H1 (cell line): ENCODE data around the gene RTEL1.

Experiments
- CBX8 ChIP-seq: fragments of 300-800, 300-1000 bp; sonication (generic); IDR thresholded peaks from 2 replicates; pipeline ENCODE4 v1.7.1; 2016; ENCODE audit warnings: low read depth, low read length, borderline replicate concordance
- KDM1A ChIP-seq: fragments of 200-600, 300-600 bp; sonication (generic); IDR thresholded peaks from 2 replicates; pipeline ENCODE4 v1.7.1; 2016; ENCODE audit warnings: mild to moderate bottlenecking, low read length, borderline replicate concordance
- MAFK ChIP-seq: IDR thresholded peaks from 2 replicates; pipeline ENCODE4 v1.6.1; 2012; ENCODE audit warnings: low read depth, mild to moderate bottlenecking, improper control_type of control experiment, low read length
- TAF1 ChIP-seq: IDR thresholded peaks from 2 replicates; pipeline ENCODE4 v1.6.1; 2011; ENCODE audit warnings: mild to moderate bottlenecking, low read depth, low read length
- TF ChIP-seq, protein P1 (sequence below): IDR thresholded peaks from 2 replicates; pipeline ENCODE4 v1.6.1; 2012; ENCODE audit warnings: inconsistent platforms
- TF ChIP-seq, protein P2 (sequence below), 3 experiments: IDR thresholded peaks; 1 replicate in 2 of 3; 2 replicates in 1 of 3; pipeline versions ENCODE4 v1.5.1 to v1.6.1; 2011; ENCODE audit warnings: low read length in 3 of 3, mild to moderate bottlenecking in 3 of 3, inconsistent platforms in 2 of 3, low read depth in 1 of 3, moderate library complexity in 1 of 3; ENCODE audit not compliant: insufficient read depth in 1 of 3; ENCODE audit errors: control extremely low read depth in 1 of 3

DNA sequence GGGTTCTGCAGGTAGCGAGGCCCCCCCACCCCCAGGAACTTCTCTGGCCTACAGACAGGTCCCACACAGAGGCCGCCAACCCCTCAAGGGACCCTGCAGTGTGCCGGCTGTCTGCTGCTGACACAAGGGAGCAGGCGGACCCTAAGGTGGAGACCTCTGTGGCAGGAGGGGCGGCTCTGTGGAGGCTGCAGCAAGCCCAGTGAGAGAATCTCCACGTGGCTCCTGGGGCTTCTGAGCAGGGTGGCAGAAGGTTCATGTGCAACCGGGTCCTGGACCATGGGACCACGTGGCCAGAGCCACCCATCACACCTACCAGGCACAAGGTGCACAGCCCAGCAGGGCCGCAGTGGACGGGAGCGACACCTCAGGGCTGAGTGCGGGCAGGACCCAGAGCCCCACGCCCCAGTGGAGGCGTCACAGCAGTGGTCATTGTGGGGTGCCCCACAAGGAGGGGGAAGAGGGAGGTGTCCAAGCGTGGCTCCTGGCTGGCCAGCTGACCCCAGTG lies 45.4 kb downstream of the RTEL1 start:
- TF ChIP-seq, protein P1, sequence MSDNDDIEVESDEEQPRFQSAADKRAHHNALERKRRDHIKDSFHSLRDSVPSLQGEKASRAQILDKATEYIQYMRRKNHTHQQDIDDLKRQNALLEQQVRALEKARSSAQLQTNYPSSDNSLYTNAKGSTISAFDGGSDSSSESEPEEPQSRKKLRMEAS: no peak
- TF ChIP-seq CBX8: no peak
- no peak for TF ChIP-seq MAFK
- TF ChIP-seq, protein P2, sequence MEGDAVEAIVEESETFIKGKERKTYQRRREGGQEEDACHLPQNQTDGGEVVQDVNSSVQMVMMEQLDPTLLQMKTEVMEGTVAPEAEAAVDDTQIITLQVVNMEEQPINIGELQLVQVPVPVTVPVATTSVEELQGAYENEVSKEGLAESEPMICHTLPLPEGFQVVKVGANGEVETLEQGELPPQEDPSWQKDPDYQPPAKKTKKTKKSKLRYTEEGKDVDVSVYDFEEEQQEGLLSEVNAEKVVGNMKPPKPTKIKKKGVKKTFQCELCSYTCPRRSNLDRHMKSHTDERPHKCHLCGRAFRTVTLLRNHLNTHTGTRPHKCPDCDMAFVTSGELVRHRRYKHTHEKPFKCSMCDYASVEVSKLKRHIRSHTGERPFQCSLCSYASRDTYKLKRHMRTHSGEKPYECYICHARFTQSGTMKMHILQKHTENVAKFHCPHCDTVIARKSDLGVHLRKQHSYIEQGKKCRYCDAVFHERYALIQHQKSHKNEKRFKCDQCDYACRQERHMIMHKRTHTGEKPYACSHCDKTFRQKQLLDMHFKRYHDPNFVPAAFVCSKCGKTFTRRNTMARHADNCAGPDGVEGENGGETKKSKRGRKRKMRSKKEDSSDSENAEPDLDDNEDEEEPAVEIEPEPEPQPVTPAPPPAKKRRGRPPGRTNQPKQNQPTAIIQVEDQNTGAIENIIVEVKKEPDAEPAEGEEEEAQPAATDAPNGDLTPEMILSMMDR (IDR thresholded peaks at IDR 0.05; ENCODE audit: control extremely low read depth in 1 of 3, insufficient read depth in 1 of 3, low read depth in 1 of 3, low read length in 3 of 3): no peak
- no peak for TF ChIP-seq TAF1
- TF ChIP-seq KDM1A: no peak
